ENCODE data around the gene LGALS13.
"Not testable (repeated sequence)": the region's sequence is repeated elsewhere in the genome, so short reads cannot be mapped to it uniquely, and the experiment has no call there.

The LGALS13 gene

GRCh38 chr19:39588066-39588465 lies 14.3 kb upstream of the LGALS13 start:
- H3K4me1 ChIP-seq (ENCODE audit: control insufficient read depth, insufficient read depth, low read length) = no peaks in the 10 kb centered on the region
- H3K27ac ChIP-seq (ENCODE audit: low read depth, low read length) = no peak overlapping the region
- no peaks in the 10 kb centered on the region for H3K36me3 ChIP-seq (ENCODE audit: control insufficient read depth, insufficient read depth, low read length)
- no peak overlapping the region for H3K9ac ChIP-seq (ENCODE audit: low read length)
- no peak overlapping the region for H3K4me3 ChIP-seq (ENCODE audit: low read length)
- no peaks in the 10 kb centered on the region for H3K27me3 ChIP-seq (ENCODE audit: control insufficient read depth, insufficient read depth, low read length)

DNA sequence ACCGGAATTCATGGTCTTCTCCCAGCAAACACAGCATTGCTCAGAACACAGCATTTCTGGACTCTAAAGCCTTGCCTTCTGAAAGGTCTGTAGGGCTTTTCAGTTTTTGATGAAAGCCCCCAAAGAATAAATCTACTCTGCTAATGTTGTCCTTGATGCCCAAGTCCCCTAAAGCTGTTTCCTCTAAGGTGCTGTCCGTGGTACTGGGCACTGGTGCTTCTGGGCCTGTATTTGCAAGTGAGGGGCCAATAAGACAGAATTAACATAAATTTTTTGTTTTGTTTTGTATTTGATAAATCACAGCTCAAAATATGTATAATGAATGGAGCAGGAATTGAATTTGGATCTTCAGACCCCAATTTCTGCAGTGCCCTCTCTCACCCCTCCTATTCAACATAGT lies 12.1 kb upstream of the LGALS13 start:
- H3K27ac ChIP-seq (ENCODE audit: low read depth, low read length) = no peak overlapping the region

DNA sequence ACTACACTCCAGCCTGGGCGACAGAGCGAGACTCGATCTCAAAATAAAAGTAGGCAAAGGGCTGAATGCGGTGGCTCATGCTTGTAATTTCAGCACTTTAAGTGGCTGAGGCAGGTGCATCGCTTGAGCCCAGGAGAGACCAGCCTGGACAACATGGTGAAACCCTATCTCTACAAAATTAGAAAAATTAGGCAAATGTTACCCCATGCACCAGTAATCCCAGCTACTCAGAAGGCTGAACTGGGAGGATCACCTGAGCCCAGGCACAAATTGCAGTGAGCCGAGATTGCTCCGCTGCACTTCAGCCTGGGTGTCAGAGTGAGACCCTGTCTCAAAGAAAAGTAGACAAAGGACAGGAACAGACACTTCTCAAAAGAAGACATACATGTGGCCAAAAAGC lies 9.9 kb upstream of the LGALS13 start:
- H3K9ac ChIP-seq (ENCODE audit: low read length) = no peak overlapping the region
- H3K4me1 ChIP-seq (ENCODE audit: control insufficient read depth, insufficient read depth, low read length) = no peaks in the 10 kb centered on the region
- no peaks in the 10 kb centered on the region for H3K27me3 ChIP-seq (ENCODE audit: control insufficient read depth, insufficient read depth, low read length)
- no peak overlapping the region for H3K4me3 ChIP-seq (ENCODE audit: low read length)
- no peak overlapping the region for H3K27ac ChIP-seq (ENCODE audit: low read depth, low read length)
- no peaks in the 10 kb centered on the region for H3K36me3 ChIP-seq (ENCODE audit: control insufficient read depth, insufficient read depth, low read length)

More for the DNA sequence above, 12.1 kb upstream of the LGALS13 start:
- Histone ChIP-seq H3K27me3 (ENCODE audit: control insufficient read depth, insufficient read depth, low read length) (no peaks in the 10 kb centered on the region), H3K36me3 (ENCODE audit: control insufficient read depth, insufficient read depth, low read length) (no peaks in the 10 kb centered on the region), H3K4me1 (ENCODE audit: control insufficient read depth, insufficient read depth, low read length) (no peaks in the 10 kb centered on the region), H3K9ac (ENCODE audit: low read length) (no peak overlapping the region), H3K4me3 (ENCODE audit: low read length) (no peak overlapping the region)

- Histone ChIP-seq H3K4me3 (ENCODE audit: low read length) (no peak overlapping the region), H3K4me1 (ENCODE audit: control insufficient read depth, insufficient read depth, low read length) (no peaks in the 10 kb centered on the region), H3K27ac (ENCODE audit: low read depth, low read length) (no peak overlapping the region), H3K36me3 (ENCODE audit: control insufficient read depth, insufficient read depth, low read length) (no peaks in the 10 kb centered on the region), H3K9ac (ENCODE audit: low read length) (no peak overlapping the region), H3K27me3 (ENCODE audit: control insufficient read depth, insufficient read depth, low read length) (no peaks in the 10 kb centered on the region)
Measured at GRCh38 chr19:39595950-39596349, 6.4 kb upstream of the LGALS13 start.

- H3K36me3 ChIP-seq (ENCODE audit: control insufficient read depth, insufficient read depth, low read length) = no peaks in the 10 kb centered on the region
- no peaks in the 10 kb centered on the region for H3K27me3 ChIP-seq (ENCODE audit: control insufficient read depth, insufficient read depth, low read length)
- H3K9ac ChIP-seq (ENCODE audit: low read length) = no peak overlapping the region
- H3K4me1 ChIP-seq (ENCODE audit: control insufficient read depth, insufficient read depth, low read length) = no peaks in the 10 kb centered on the region
- no peak overlapping the region for H3K4me3 ChIP-seq (ENCODE audit: low read length)
- no peak overlapping the region for H3K27ac ChIP-seq (ENCODE audit: low read depth, low read length)
Measured at GRCh38 chr19:39596911-39597310, 5.4 kb upstream of the LGALS13 start.

DNA sequence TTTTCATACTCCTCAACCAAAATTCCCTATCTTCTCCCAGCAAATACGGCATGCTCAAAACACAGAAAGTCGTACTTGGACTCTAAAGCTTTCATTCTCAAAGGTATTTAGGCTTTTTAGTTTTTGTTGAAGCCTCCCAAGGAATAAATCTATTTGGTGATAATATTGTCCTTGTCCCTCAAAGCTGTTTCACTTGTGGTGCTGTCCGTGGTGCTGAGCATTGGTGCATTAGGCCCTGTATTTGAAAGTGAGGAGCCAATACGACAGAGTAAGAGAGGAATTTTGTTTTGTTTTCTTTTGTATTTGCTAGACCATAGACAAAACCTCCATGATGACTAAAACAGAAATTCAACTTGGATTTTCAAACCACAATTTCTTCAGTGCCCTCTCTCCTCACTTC lies 3.2 kb upstream of the LGALS13 start:
- no peaks in the 10 kb centered on the region for H3K36me3 ChIP-seq (ENCODE audit: control insufficient read depth, insufficient read depth, low read length)
- H3K4me3 ChIP-seq (ENCODE audit: low read length) = no peak overlapping the region
- H3K4me1 ChIP-seq (ENCODE audit: control insufficient read depth, insufficient read depth, low read length) = no peaks in the 10 kb centered on the region
- H3K27me3 ChIP-seq (ENCODE audit: control insufficient read depth, insufficient read depth, low read length) = peaks cover 3% of the 10 kb centered on the region
- no peak overlapping the region for H3K9ac ChIP-seq (ENCODE audit: low read length)
- H3K27ac ChIP-seq (ENCODE audit: low read depth, low read length) = no peak overlapping the region

- Histone ChIP-seq H3K4me3 (ENCODE audit: low read length) (no peak overlapping the region), H3K4me1 (ENCODE audit: control insufficient read depth, insufficient read depth, low read length) (no peaks in the 10 kb centered on the region), H3K36me3 (ENCODE audit: control insufficient read depth, insufficient read depth, low read length) (no peaks in the 10 kb centered on the region), H3K27ac (ENCODE audit: low read depth, low read length) (no peak overlapping the region), H3K27me3 (ENCODE audit: control insufficient read depth, insufficient read depth, low read length) (peaks cover 3% of the 10 kb centered on the region), H3K9ac (ENCODE audit: low read length) (no peak overlapping the region)
Measured at GRCh38 chr19:39603825-39604224, 1.5 kb downstream of the LGALS13 start.

DNA sequence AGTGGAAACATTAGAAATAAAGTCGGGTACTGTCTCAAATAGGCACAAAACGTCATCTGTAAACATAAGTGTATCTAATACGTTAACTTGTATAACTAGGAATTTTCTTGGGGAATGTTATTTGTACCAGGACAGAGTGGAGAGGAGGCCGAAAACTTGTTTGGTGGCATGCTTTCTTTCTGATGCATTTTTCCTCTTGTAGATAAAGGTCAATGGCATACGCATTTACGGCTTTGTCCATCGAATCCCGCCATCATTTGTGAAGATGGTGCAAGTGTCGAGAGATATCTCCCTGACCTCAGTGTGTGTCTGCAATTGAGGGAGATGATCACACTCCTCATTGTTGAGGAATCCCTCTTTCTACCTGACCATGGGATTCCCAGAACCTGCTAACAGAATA lies 4.7 kb downstream of the LGALS13 start:
- Histone ChIP-seq H3K36me3 (ENCODE audit: control insufficient read depth, insufficient read depth, low read length) (no peaks in the 10 kb centered on the region), H3K27me3 (ENCODE audit: control insufficient read depth, insufficient read depth, low read length) (peaks cover 3% of the 10 kb centered on the region), H3K4me3 (ENCODE audit: low read length) (no peak overlapping the region), H3K9ac (ENCODE audit: low read length) (no peak overlapping the region), H3K4me1 (ENCODE audit: control insufficient read depth, insufficient read depth, low read length) (no peaks in the 10 kb centered on the region), H3K27ac (ENCODE audit: low read depth, low read length) (no peak overlapping the region)

- Histone ChIP-seq H3K36me3 (ENCODE audit: control insufficient read depth, insufficient read depth, low read length) (no peaks in the 10 kb centered on the region), H3K27me3 (ENCODE audit: control insufficient read depth, insufficient read depth, low read length) (peaks cover 3% of the 10 kb centered on the region), H3K4me3 (ENCODE audit: low read length) (no peak overlapping the region), H3K4me1 (ENCODE audit: control insufficient read depth, insufficient read depth, low read length) (no peaks in the 10 kb centered on the region), H3K9ac (ENCODE audit: low read length) (no peak overlapping the region), H3K27ac (ENCODE audit: low read depth, low read length) (no peak overlapping the region)
Measured at GRCh38 chr19:39607561-39607960, 5.2 kb downstream of the LGALS13 start.

DNA sequence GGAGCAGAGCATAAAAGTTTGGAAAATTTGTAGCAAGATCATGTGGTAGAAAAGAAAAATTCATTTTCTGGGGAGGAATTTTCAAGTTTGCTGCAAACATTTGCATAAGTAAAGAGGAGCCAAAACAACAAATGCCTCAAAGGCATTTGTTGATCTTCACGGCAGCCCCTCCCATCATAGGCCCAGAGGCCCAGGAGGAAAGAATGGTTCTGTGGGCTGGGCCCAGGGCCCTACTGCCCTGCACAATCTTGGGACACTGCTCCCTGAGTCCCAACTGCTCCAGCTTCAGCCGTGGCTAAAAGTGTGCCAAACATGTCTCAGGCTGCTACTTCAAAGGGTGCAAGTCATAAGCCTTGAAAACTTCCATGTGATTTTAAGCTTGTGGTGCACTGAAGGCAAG lies 11.3 kb downstream of the LGALS13 start:
- Histone ChIP-seq H3K36me3 (ENCODE audit: control insufficient read depth, insufficient read depth, low read length) (no peaks in the 10 kb centered on the region), H3K27me3 (ENCODE audit: control insufficient read depth, insufficient read depth, low read length) (no peaks in the 10 kb centered on the region), H3K9ac (ENCODE audit: low read length) (no peak overlapping the region), H3K4me1 (ENCODE audit: control insufficient read depth, insufficient read depth, low read length) (no peaks in the 10 kb centered on the region), H3K4me3 (ENCODE audit: low read length) (no peak overlapping the region), H3K27ac (ENCODE audit: low read depth, low read length) (no peak overlapping the region)

GRCh38 chr19:39617745-39618144 lies 15.4 kb downstream of the LGALS13 start:
- H3K27me3 ChIP-seq (ENCODE audit: control insufficient read depth, insufficient read depth, low read length) = no peaks in the 10 kb centered on the region
- H3K4me1 ChIP-seq (ENCODE audit: control insufficient read depth, insufficient read depth, low read length) = no peaks in the 10 kb centered on the region
- no peak overlapping the region for H3K4me3 ChIP-seq (ENCODE audit: low read length)
- no peaks in the 10 kb centered on the region for H3K36me3 ChIP-seq (ENCODE audit: control insufficient read depth, insufficient read depth, low read length)
- no peak overlapping the region for H3K27ac ChIP-seq (ENCODE audit: low read depth, low read length)
- no peak overlapping the region for H3K9ac ChIP-seq (ENCODE audit: low read length)

- no peaks in the 10 kb centered on the region for H3K27me3 ChIP-seq (ENCODE audit: control insufficient read depth, insufficient read depth, low read length)
- no peak overlapping the region for H3K27ac ChIP-seq (ENCODE audit: low read depth, low read length)
- H3K4me3 ChIP-seq (ENCODE audit: low read length) = no peak overlapping the region
- H3K4me1 ChIP-seq (ENCODE audit: control insufficient read depth, insufficient read depth, low read length) = no peaks in the 10 kb centered on the region
- no peaks in the 10 kb centered on the region for H3K36me3 ChIP-seq (ENCODE audit: control insufficient read depth, insufficient read depth, low read length)
- no peak overlapping the region for H3K9ac ChIP-seq (ENCODE audit: low read length)
Measured at GRCh38 chr19:39623946-39624345, 21.6 kb downstream of the LGALS13 start.

GRCh38 chr19:39627631-39628030 lies 25.3 kb downstream of the LGALS13 start:
- H3K36me3 ChIP-seq (ENCODE audit: control insufficient read depth, insufficient read depth, low read length); H3K27me3 ChIP-seq (ENCODE audit: control insufficient read depth, insufficient read depth, low read length); H3K27ac ChIP-seq (ENCODE audit: low read depth, low read length); H3K4me3 ChIP-seq (ENCODE audit: low read length); H3K4me1 ChIP-seq (ENCODE audit: control insufficient read depth, insufficient read depth, low read length); H3K9ac ChIP-seq (ENCODE audit: low read length): not testable (repeated sequence)

Data from rectal smooth muscle tissue (tissue), 1 donor.